Thoracic aorta (tissue), 2 donors: ENCODE data around the gene RACK1. TPM values are rescaled to one million over a fixed set of nuclear protein-coding genes. Genes with fewer than 3 reads are reported as not detected.

Source experiments
- ATAC-seq: fragments of 150-250 bp; one replicate; pipeline ENCODE4 v1.8.0; 2017; ENCODE audit warnings: low read depth; ENCODE audit not compliant: insufficient number of reproducible peaks, low FRiP score
- DNase-seq: peaks from one replicate; pipeline ENCODE4 v3.0.0-alpha.2; 2020; ENCODE audit warnings: low spot score
- H3K27ac ChIP-seq, 2 donors: fragments of 200-600 bp; sonication (generic); 1 replicate in 1 of 2; 2 replicates in 1 of 2; pipeline ENCODE4 v1.5.1; 2016; ENCODE audit warnings: mild to moderate bottlenecking in 2 of 2, moderate library complexity in 2 of 2
- H3K27me3 ChIP-seq: fragments of 200-600 bp; sonication (generic); replicated peaks from 2 replicates; pipeline ENCODE4 v1.6.0; 2016; ENCODE audit warnings: mild to moderate bottlenecking; ENCODE audit not compliant: insufficient read depth
- H3K36me3 ChIP-seq: fragments of 200-600 bp; sonication (generic); one replicate; pipeline ENCODE4 v1.5.1; 2016
- H3K4me1 ChIP-seq, 2 donors: fragments of 200-600 bp; sonication (generic); 1 replicate in 1 of 2; 2 replicates in 1 of 2; pipeline versions ENCODE4 v1.5.1 to v1.6.0; 2016; ENCODE audit warnings: low read depth in 2 of 2, mild to moderate bottlenecking in 1 of 2; ENCODE audit not compliant: control insufficient read depth in 1 of 2
- H3K4me3 ChIP-seq: fragments of 200-600 bp; sonication (generic); 2 replicates; pipeline ENCODE4 v1.5.1; 2016; ENCODE audit warnings: mild to moderate bottlenecking
- H3K9me3 ChIP-seq: fragments of 200-600 bp; sonication (generic); 2 replicates; pipeline ENCODE4 v1.5.1; 2016
- total RNA-seq, 2 donors: library from RNA; depleted of rRNA; stranded (reverse); fragments of >200 nt; gene quantifications; one replicate each; pipeline versions ENCODE4 v1.1.0 to v1.2.3, GENCODE V29; 2016
- TF ChIP-seq, protein P1 (sequence below): fragments of 200-600 bp; sonication (generic); IDR thresholded peaks from one replicate; pipeline ENCODE4 v1.5.1; 2019; ENCODE audit warnings: antibody characterized with exemption

Gene RACK1
- total RNA-seq, 2 donors from 2014 or later: 1,534 to 1,629 TPM

DNA sequence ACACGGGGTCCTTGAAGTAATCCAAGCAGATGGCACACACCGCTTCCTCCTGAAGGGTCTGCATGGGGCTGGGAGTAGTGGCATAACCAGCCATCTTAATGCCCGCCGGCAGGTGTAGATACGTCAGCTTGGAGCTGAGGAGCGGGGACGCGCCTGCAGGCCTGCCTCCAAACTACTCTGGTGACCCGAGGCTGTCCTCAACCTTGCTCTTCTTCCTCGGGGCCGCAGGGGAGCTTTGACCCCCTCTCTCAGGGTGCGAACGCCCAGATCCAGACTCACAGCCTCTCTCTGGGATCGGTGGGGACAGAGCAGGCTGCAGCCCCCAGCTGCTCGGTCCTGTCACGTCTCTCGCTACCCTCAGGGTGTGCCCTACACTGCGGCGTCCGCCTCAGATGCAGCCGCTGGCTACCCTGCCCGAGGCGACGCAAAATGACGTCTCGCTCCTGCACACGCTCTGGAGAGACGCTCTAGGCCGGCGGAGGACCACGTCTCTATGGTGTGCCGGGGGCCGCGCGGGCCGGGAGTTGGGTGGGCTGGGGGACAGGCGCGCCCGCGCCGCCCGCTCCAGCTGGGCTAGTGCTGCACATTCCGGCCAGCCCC is 17.1 kb upstream of the RACK1 start, which contains the start of gene TRIM52:
TSS of gene TRIM52 (minus strand) at position 424 of the 600 bp plus-strand sequence. CDS start at position 94, 330 bp downstream.
- peak; percentile 86 for ATAC-seq
- H3K36me3 ChIP-seq: peaks cover 4% of the 10 kb centered on the region
- peak within 1 kb of the TSS; percentile 97 to 99 for H3K27ac ChIP-seq
- DNase-seq: peak; percentile 64
- peaks cover 36 to 42% of the 10 kb centered on the region in 2 donors for H3K4me1 ChIP-seq
- peak within 1 kb of the TSS; percentile 95 for H3K4me3 ChIP-seq
- H3K27me3 ChIP-seq: no peaks in the 10 kb centered on the region
- TF ChIP-seq, protein P1, sequence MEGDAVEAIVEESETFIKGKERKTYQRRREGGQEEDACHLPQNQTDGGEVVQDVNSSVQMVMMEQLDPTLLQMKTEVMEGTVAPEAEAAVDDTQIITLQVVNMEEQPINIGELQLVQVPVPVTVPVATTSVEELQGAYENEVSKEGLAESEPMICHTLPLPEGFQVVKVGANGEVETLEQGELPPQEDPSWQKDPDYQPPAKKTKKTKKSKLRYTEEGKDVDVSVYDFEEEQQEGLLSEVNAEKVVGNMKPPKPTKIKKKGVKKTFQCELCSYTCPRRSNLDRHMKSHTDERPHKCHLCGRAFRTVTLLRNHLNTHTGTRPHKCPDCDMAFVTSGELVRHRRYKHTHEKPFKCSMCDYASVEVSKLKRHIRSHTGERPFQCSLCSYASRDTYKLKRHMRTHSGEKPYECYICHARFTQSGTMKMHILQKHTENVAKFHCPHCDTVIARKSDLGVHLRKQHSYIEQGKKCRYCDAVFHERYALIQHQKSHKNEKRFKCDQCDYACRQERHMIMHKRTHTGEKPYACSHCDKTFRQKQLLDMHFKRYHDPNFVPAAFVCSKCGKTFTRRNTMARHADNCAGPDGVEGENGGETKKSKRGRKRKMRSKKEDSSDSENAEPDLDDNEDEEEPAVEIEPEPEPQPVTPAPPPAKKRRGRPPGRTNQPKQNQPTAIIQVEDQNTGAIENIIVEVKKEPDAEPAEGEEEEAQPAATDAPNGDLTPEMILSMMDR: no peak
- no peaks in the 10 kb centered on the region for H3K9me3 ChIP-seq

DNA sequence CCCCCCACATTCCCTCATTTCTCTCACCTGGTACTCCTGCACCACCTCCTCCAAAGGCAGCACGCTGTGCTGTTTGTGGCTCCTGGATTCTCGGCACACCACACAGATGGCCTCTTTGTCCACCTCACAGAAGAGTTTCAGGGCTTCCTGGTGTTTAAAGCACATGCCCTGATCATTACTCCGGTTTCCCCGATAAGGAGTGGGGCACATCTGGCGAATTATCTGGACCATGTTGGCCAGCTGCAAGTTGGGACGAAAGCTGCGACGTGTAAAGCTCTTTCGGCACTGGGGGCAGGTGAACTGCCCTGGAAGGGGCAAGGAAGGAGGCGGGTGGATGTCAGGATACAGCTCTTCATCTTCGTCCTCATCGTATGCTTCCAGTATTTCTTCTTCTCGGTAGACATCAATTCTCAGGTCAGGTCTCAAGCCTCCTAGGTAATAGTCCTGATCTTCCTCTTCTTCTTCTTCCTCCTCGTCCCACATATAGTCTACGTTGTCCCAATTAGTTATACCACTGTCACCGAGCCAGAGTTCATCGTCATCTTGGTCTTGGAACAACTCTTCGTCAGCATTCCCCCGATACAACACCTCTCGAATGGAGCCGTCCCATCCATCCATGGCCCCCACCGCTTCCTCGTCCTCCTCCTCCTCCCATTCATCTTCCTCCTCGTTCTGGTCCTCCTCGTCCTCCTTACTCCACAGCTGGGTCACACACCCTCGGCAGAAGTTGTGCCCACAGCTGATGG is 16.4 kb upstream of the RACK1 start:
- DNase-seq (no peak), ATAC-seq (no peak)
- peak overlapping the region; percentile 97 to 99 for H3K27ac ChIP-seq
- peaks cover 43 to 48% of the 10 kb centered on the region in 2 donors for H3K4me1 ChIP-seq
- no peaks in the 10 kb centered on the region for H3K27me3 ChIP-seq
- peak overlapping the region; percentile 95 for H3K4me3 ChIP-seq
- H3K9me3 ChIP-seq: no peaks in the 10 kb centered on the region
- TF ChIP-seq, protein P1: no peak
- H3K36me3 ChIP-seq: peaks cover 4% of the 10 kb centered on the region

DNA sequence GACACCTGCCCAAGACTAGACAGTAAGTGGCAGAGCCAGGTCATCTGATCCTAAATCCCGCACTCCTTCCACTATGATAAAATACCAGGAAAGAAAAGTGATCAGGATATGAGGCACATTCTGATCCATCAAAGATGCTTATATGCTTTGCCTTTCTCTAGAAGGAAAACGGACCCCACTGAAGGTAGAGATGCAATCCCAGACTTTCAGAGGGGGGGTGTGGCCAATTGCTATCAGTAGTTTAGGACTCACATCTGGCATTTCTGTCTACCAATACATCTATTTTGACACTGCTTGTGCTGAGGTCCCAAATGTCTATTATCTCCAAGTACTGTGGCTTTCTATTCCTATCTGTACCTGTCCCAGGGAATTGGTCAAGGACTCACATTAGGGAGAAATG is 15.6 kb upstream of the RACK1 start:
- H3K27me3 ChIP-seq: no peaks in the 10 kb centered on the region
- H3K9me3 ChIP-seq: no peaks in the 10 kb centered on the region
- no peak overlapping the region for H3K27ac ChIP-seq
- peak overlapping the region; percentile 95 for H3K4me3 ChIP-seq
- DNase-seq (no peak), ATAC-seq (no peak)
- H3K4me1 ChIP-seq: peaks cover 45 to 57% of the 10 kb centered on the region in 2 donors
- H3K36me3 ChIP-seq: peaks cover 4% of the 10 kb centered on the region
- TF ChIP-seq, protein P1: no peak

DNA sequence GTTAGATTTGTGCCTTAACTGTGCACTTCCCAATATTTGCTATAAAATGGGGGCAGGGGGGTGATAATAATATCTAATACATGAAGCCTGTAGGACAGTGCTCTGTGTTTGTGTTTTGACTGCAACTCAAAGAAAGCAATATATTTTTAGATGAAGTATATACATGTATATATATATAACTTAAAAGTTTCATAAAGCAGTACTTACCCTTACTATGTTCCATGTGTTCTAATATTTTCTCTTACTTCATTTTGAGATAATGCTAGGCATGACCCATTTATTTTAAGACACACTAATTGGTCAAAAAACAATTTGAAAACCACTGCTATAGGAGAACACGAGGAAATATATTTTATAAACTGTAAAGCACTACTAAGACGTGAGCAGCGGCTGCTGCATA is 14.9 kb upstream of the RACK1 start:
- H3K36me3 ChIP-seq: peaks cover 6% of the 10 kb centered on the region
- no peak for ATAC-seq
- peaks cover 45 to 63% of the 10 kb centered on the region in 2 donors for H3K4me1 ChIP-seq
- DNase-seq: no peak
- no peaks in the 10 kb centered on the region for H3K9me3 ChIP-seq
- H3K4me3 ChIP-seq: peak overlapping the region; percentile 95
- H3K27ac ChIP-seq: no peak overlapping the region
- no peaks in the 10 kb centered on the region for H3K27me3 ChIP-seq
- TF ChIP-seq, protein P1: no peak

DNA sequence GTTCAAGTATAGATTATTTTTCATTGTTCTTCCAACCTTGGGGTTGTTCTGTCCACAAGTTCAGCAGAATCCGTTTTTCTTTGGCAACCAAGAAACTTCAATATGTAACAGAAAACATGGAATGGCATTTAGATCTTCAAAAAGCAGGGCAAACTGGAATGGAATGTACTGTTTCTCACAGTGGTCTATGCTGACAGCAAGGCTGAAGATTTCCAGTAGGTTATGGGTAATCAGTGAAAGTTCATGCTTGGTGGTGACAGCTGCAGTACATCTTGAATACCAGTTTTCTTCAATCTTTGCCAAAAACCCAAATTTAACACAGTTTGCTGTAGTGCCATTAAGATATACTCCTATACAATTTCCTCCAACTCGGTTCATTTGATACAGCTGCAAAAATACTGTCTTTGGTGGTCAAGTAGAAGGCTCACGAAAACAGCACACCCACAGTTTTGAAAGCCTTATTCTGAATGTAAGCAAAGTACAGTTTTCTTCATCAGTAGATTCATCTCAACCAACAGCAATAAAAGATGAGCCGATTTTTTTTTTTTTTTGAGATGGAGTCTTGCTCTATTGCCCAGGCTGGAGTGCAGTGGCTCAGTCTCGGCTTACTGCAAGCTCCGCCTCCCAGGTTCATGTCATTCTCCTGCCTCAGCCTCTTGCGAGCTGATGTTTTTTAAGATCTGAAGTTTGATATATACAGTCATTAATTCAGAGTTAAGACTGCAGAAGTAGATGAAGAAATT is 12.3 kb upstream of the RACK1 start:
- peaks cover 47 to 79% of the 10 kb centered on the region in 2 donors for H3K4me1 ChIP-seq
- H3K9me3 ChIP-seq: no peaks in the 10 kb centered on the region
- H3K4me3 ChIP-seq: no peak overlapping the region
- no peaks in the 10 kb centered on the region for H3K27me3 ChIP-seq
- TF ChIP-seq, protein P1: no peak
- H3K36me3 ChIP-seq: peaks cover 6% of the 10 kb centered on the region
- DNase-seq: no peak
- no peak overlapping the region for H3K27ac ChIP-seq
- no peak for ATAC-seq
